22Rv1 (cell line): Measurements from ENCODE around the gene RNF167.

Experiments
- ZFX ChIP-seq: fragments of 450-650 bp; IDR thresholded peaks from 2 replicates; pipeline ENCODE4 v1.6.1; 2017; ENCODE audit warnings: antibody characterized with exemption, borderline replicate concordance
- TF ChIP-seq, protein P1 (sequence below): fragments of 450-650 bp; IDR thresholded peaks from 2 replicates; pipeline ENCODE4 v1.5.1; 2017; ENCODE audit warnings: mild to moderate bottlenecking

DNA sequence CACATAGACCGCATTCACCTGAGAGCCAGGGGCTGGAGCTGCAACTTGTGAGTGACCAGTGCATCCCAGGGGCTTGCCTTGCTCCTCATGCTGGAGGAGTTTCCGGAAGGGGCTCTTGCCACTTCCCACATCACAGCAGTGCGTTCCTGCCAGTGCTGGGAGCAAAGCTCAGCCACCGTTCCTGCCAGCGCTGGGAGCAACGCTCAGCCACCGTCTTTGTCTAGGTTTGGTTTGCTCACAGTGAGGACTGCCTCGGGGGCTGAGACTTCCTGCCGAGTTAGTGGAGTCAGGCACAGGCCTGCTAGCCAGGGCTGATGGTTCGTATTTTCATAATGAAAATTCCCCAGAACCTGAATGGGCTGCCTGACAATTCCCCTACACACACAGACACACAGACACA, 31.8 kb upstream of the RNF167 start:
- TF ChIP-seq, protein P1, sequence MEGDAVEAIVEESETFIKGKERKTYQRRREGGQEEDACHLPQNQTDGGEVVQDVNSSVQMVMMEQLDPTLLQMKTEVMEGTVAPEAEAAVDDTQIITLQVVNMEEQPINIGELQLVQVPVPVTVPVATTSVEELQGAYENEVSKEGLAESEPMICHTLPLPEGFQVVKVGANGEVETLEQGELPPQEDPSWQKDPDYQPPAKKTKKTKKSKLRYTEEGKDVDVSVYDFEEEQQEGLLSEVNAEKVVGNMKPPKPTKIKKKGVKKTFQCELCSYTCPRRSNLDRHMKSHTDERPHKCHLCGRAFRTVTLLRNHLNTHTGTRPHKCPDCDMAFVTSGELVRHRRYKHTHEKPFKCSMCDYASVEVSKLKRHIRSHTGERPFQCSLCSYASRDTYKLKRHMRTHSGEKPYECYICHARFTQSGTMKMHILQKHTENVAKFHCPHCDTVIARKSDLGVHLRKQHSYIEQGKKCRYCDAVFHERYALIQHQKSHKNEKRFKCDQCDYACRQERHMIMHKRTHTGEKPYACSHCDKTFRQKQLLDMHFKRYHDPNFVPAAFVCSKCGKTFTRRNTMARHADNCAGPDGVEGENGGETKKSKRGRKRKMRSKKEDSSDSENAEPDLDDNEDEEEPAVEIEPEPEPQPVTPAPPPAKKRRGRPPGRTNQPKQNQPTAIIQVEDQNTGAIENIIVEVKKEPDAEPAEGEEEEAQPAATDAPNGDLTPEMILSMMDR, result no peak
- no peak for TF ChIP-seq ZFX
